ENCODE measurements around the gene WDR70. TPM values are rescaled to one million over a fixed set of nuclear protein-coding genes. Genes with fewer than 3 reads are reported as not detected.
A peak's percentile ranks its signal among the peaks of the same experiment; 100 is the strongest.

The WDR70 gene
- total RNA-seq, 1 experiment from 2014 or later, result 55.2 TPM

DNA sequence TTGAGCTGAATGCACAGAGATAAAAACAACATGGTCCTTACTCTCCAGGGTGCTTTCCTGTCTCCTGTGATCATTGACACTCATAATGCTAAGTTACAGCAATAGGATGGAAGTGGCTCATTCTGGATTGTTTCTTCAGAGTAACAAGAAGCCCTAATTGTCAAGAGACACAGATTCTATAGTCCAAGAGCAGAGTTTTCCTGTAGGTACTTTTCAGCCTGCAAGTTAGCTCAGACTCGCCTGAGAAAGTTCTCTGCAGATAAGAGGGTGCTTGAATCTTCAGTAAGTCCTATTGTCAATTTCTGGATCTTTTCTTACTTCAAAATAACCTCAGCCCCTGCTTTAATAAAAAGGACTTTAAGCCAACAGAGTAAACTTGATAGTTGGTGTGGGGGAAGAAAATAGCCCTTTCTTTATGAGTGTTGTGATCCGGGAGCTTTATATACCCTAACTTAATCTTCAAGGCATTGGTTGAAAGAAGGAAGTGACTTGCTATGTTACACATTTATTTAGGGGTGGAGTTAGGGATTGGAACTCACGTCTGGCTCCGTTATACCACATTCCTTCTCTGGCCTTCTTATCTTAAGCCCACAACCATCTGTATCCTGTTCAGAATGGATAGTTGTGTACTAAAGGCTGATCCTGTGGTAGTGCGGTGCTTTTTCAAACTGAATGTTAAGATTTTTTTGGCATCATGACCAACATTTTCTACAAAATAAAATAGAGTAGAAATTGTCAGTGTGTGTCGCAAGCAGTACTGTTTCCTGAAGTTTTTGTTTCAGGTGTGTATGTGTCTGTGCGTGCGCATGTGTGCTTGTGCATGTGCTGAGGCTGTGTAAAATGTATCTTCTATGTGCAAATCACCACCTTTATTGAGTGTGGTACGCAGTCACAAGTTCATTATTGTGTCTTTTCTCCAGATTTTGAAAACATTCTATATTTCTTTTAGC is 173.9 kb downstream of the WDR70 start:
- H3K36me3 ChIP-seq (ENCODE audit: insufficient read depth, low read length, poor library complexity, severe bottlenecking), result peaks cover 10% of the 10 kb centered on the region
- peak overlapping the region; percentile 38 for H3K4me3 ChIP-seq (ENCODE audit: low read depth, low read length, poor library complexity, severe bottlenecking)
- H3K4me1 ChIP-seq (ENCODE audit: insufficient read depth, low read length, poor library complexity, severe bottlenecking), result peaks cover 24% of the 10 kb centered on the region
- BruUV-seq (replicated peaks), result no TSS peak
- TF ChIP-seq EZH2 (IDR thresholded peaks at IDR 0.05; ENCODE audit: borderline replicate concordance, low read depth, low read length, poor library complexity, severe bottlenecking), result no peak
- H3K27ac ChIP-seq (ENCODE audit: low read depth, low read length, poor library complexity, severe bottlenecking), result peak overlapping the region; percentile 95
- ChIA-PET POLR2A (ENCODE audit: low non-redundant PET) (interaction anchor here (1.0 to 1.5 kb wide), 2 partner anchors 15 to 22 kb away, joined by 3 to 5 read pairs; no protein-coding TSS in a partner anchor), CTCF (interaction anchor here (0.5 kb wide), 2 partner anchors 139 to 287 kb away, joined by 3 to 8 read pairs; partner anchors contain the start of gene GDNF)
- DNase-seq (ENCODE audit: low spot score), result peak; percentile 97
- H3K27me3 ChIP-seq (replicated peaks; ENCODE audit: insufficient read depth, low read depth, low read length, poor library complexity), result no peaks in the 10 kb centered on the region
- peaks cover 11% of the 10 kb centered on the region for H3K9me3 ChIP-seq (ENCODE audit: low read depth, low read length, poor library complexity, severe bottlenecking)
- intact Hi-C loops (cut with micrococcal nuclease; ENCODE audit: unreplicated experiment), result loop anchor here (2.0 to 5.0 kb wide), 2 partner anchors 22 to 141 kb away; no protein-coding TSS in a partner anchor

DNA sequence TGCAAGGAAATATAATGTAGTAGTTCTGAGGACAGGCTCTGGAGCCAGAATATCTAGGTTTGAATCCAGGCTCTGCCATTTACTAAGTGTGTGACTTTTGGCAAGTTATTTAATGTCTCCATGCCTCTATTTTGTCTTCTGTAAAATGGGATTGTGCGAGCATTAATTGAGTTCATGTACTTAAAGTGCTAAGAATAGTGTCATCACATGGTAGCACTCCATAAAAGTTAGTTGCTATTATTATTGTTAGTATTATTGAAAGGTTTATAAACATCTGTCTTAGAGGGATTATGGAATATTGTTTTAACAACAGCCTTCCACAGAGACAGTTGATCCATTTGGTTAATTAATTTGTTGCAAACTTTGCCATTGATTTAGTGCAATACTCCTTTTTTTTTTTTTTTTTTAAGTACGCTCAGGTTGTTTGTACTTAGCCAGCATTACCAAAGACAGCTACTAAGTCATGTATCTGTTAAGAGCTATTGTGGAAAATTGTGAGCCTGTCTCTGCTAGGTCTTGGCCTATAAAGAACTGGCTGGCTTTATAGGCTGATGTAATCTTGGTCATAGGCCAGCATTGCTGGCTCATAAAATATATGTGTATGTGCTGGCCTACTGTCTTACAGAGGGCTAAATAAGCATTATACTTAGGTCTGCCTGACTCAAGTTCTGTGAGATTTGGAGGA is 174.7 kb downstream of the WDR70 start:
- TF ChIP-seq EZH2 (IDR thresholded peaks at IDR 0.05; ENCODE audit: borderline replicate concordance, low read depth, low read length, poor library complexity, severe bottlenecking), result no peak
- TF ChIP-seq, protein P1, sequence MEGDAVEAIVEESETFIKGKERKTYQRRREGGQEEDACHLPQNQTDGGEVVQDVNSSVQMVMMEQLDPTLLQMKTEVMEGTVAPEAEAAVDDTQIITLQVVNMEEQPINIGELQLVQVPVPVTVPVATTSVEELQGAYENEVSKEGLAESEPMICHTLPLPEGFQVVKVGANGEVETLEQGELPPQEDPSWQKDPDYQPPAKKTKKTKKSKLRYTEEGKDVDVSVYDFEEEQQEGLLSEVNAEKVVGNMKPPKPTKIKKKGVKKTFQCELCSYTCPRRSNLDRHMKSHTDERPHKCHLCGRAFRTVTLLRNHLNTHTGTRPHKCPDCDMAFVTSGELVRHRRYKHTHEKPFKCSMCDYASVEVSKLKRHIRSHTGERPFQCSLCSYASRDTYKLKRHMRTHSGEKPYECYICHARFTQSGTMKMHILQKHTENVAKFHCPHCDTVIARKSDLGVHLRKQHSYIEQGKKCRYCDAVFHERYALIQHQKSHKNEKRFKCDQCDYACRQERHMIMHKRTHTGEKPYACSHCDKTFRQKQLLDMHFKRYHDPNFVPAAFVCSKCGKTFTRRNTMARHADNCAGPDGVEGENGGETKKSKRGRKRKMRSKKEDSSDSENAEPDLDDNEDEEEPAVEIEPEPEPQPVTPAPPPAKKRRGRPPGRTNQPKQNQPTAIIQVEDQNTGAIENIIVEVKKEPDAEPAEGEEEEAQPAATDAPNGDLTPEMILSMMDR (conservative IDR thresholded peaks at IDR 0.05; ENCODE audit: low read depth, low read length), result no peak
- peaks cover 26% of the 10 kb centered on the region for H3K4me1 ChIP-seq (ENCODE audit: insufficient read depth, low read length, poor library complexity, severe bottlenecking)
- peak overlapping the region; percentile 95 for H3K27ac ChIP-seq (ENCODE audit: low read depth, low read length, poor library complexity, severe bottlenecking)
- intact Hi-C loops (cut with micrococcal nuclease; ENCODE audit: unreplicated experiment), result loop anchor here (2.0 to 5.0 kb wide), 2 partner anchors 21 to 142 kb away; no protein-coding TSS in a partner anchor
- peak overlapping the region; percentile 38 for H3K4me3 ChIP-seq (ENCODE audit: low read depth, low read length, poor library complexity, severe bottlenecking)
- BruUV-seq (replicated peaks), result TSS peak; percentile 70
- peaks cover 10% of the 10 kb centered on the region for H3K36me3 ChIP-seq (ENCODE audit: insufficient read depth, low read length, poor library complexity, severe bottlenecking)
- H3K9me3 ChIP-seq (ENCODE audit: low read depth, low read length, poor library complexity, severe bottlenecking), result peaks cover 11% of the 10 kb centered on the region
- no peaks in the 10 kb centered on the region for H3K27me3 ChIP-seq (replicated peaks; ENCODE audit: insufficient read depth, low read depth, low read length, poor library complexity)
- POLR2A ChIA-PET (ENCODE audit: low non-redundant PET), result interaction anchor here (1.5 kb wide), 1 partner anchor 16 kb away, joined by 3 read pairs; no protein-coding TSS in a partner anchor
- CTCF ChIA-PET, result no interaction called here
- peak; percentile 56 for DNase-seq (ENCODE audit: low spot score)

DNA sequence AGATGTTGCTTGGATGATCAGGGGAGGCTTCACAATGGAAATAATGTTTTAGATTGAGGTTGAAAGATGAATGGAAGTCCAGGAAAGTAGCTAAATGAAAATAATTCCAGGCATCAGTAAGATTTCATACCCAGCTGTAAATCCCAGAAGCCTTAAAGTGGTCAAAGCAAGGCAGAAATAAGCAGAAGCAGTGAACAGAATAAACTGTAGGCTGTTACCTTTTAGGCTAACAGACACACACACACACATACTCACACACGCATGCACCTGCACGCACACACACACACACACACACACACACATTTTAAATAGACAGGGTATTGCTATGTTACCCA is 175.3 kb downstream of the WDR70 start:
- BruUV-seq (replicated peaks), result no TSS peak
- Histone ChIP-seq H3K4me3 (ENCODE audit: low read depth, low read length, poor library complexity, severe bottlenecking) (no peak overlapping the region), H3K4me1 (ENCODE audit: insufficient read depth, low read length, poor library complexity, severe bottlenecking) (peaks cover 26% of the 10 kb centered on the region), H3K27ac (ENCODE audit: low read depth, low read length, poor library complexity, severe bottlenecking) (peak overlapping the region; percentile 95), H3K36me3 (ENCODE audit: insufficient read depth, low read length, poor library complexity, severe bottlenecking) (peaks cover 10% of the 10 kb centered on the region), H3K27me3 (replicated peaks; ENCODE audit: insufficient read depth, low read depth, low read length, poor library complexity) (no peaks in the 10 kb centered on the region), H3K9me3 (ENCODE audit: low read depth, low read length, poor library complexity, severe bottlenecking) (peaks cover 11% of the 10 kb centered on the region)
- no peak for TF ChIP-seq EZH2 (IDR thresholded peaks at IDR 0.05; ENCODE audit: borderline replicate concordance, low read depth, low read length, poor library complexity, severe bottlenecking)
- TF ChIP-seq, protein P1 (conservative IDR thresholded peaks at IDR 0.05; ENCODE audit: low read depth, low read length), result no peak
- ChIA-PET POLR2A (ENCODE audit: low non-redundant PET) (no interaction called here), CTCF (no interaction called here)
- no peak for DNase-seq (ENCODE audit: low spot score)
- intact Hi-C loops (cut with micrococcal nuclease; ENCODE audit: unreplicated experiment), result loop anchor here (5.0 kb wide), 1 partner anchor 142 kb away; no protein-coding TSS in a partner anchor
